Measurements from ENCODE around the gene MAMLD1.
"Not testable (repeated sequence)": the region's sequence is repeated elsewhere in the genome, so short reads cannot be mapped to it uniquely, and the experiment has no call there.

Gene MAMLD1

GRCh38 chrX:150362599-150363481 lies at the start of gene MAMLD1:
Gene MAMLD1 (plus strand): TSS chrX:150363317. CDS start chrX:150445517, 82,200 bp downstream.
- DNase-seq: peak; percentile 65

- no peak for DNase-seq
These were observed 49.6 kb upstream of the MAMLD1 start for GRCh38 chrX:150313514-150313913.

GRCh38 chrX:150314186-150314585 lies 48.9 kb upstream of the MAMLD1 start:
- DNase-seq: no peak

GRCh38 chrX:150316564-150316963 lies 46.6 kb upstream of the MAMLD1 start:
- DNase-seq: no peak

GRCh38 chrX:150323020-150323419 lies 40.1 kb upstream of the MAMLD1 start:
- no peak for DNase-seq

- DNase-seq: no peak
These were observed 38.9 kb upstream of the MAMLD1 start for GRCh38 chrX:150324035-150324728.

GRCh38 chrX:150324919-150325318 lies 38.2 kb upstream of the MAMLD1 start:
- DNase-seq: no peak

- DNase-seq: no peak
These were observed 36.4 kb upstream of the MAMLD1 start for GRCh38 chrX:150326541-150327247.

GRCh38 chrX:150329282-150329681 lies 33.8 kb upstream of the MAMLD1 start:
- no peak for DNase-seq

GRCh38 chrX:150329868-150330267 lies 33.2 kb upstream of the MAMLD1 start:
- no peak for DNase-seq

GRCh38 chrX:150332023-150332422 lies 31.1 kb upstream of the MAMLD1 start:
- no peak for DNase-seq

- no peak for DNase-seq
These were observed 29.0 kb upstream of the MAMLD1 start for GRCh38 chrX:150334100-150334499.

GRCh38 chrX:150334981-150335380 lies 28.1 kb upstream of the MAMLD1 start:
- DNase-seq: no peak

GRCh38 chrX:150337026-150337425 lies 26.1 kb upstream of the MAMLD1 start:
- DNase-seq: no peak

- DNase-seq: no peak
These were observed 25.6 kb upstream of the MAMLD1 start for GRCh38 chrX:150337536-150337935.

- DNase-seq: no peak
These were observed 24.5 kb upstream of the MAMLD1 start for GRCh38 chrX:150338615-150339014.

GRCh38 chrX:150339736-150340135 lies 23.4 kb upstream of the MAMLD1 start:
- no peak for DNase-seq

GRCh38 chrX:150340326-150340725 lies 22.8 kb upstream of the MAMLD1 start:
- not testable (repeated sequence) for DNase-seq

GRCh38 chrX:150347471-150347870 lies 15.6 kb upstream of the MAMLD1 start:
- no peak for DNase-seq

GRCh38 chrX:150348365-150348764 lies 14.8 kb upstream of the MAMLD1 start:
- DNase-seq: no peak

- no peak for DNase-seq
These were observed 11.0 kb upstream of the MAMLD1 start for GRCh38 chrX:150352114-150352513.

GRCh38 chrX:150352581-150352980 lies 10.5 kb upstream of the MAMLD1 start:
- no peak for DNase-seq

GRCh38 chrX:150355913-150356312 lies 7.2 kb upstream of the MAMLD1 start:
- DNase-seq: no peak

- DNase-seq: no peak
These were observed 5.3 kb upstream of the MAMLD1 start for GRCh38 chrX:150357790-150358189.

Measured in CD4-positive, alpha-beta T cell treated with Interleukin-4 for 4 hours (primary cell).